ENCODE measurements around the gene CYSLTR1.
"Not testable (repeated sequence)": the region's sequence is repeated elsewhere in the genome, so short reads cannot be mapped to it uniquely, and the experiment has no call there.

Gene CYSLTR1

DNA sequence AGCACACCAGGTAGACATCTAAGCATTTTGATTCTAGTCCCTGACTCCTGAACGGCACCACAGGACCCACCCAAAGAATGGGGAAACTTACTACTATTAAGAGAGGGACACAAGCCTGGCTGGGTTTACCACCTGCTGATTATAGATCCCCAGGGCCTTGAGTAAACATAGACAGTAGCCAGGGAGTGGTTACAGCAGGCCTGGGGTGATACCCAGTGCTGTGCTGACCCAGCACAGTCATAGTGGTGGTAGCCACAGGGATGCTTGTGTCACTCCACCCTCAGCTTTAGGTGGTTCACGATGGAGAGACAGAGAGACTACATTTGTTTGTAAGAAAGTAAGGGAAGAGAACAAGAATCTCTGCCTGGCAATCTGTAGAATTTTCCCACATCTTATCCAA is 11.7 kb downstream of the CYSLTR1 start:
- 67% methylated on average over 1 of the region's 2 CpGs for WGBS (ENCODE audit: insufficient coverage)
- Histone ChIP-seq H3K27ac (ENCODE audit: insufficient read depth in 1 of 2, low read depth in 1 of 2, low read length in 2 of 2, poor library complexity in 1 of 2, severe bottlenecking in 2 of 2) (no peak overlapping the region), H3K36me3 (ENCODE audit: control insufficient read depth in 4 of 4, insufficient read depth in 4 of 4, low read length in 3 of 4) (peaks cover 0 to 3% (median 0%) of the 10 kb centered on the region in 4 experiments), H3K27me3 (replicated peaks in 2 of 5; ENCODE audit: control insufficient read depth in 4 of 5, insufficient read depth in 5 of 5, low read length in 4 of 5) (no peaks in the 10 kb centered on the region), H3K4me3 (ENCODE audit: control insufficient read depth in 1 of 7, extremely low read depth in 1 of 7, insufficient read depth in 4 of 7, low read depth in 2 of 7, low read length in 6 of 7) (no peak overlapping the region), H3K9me3 (ENCODE audit: control extremely low read depth in 1 of 5, control insufficient read depth in 4 of 5, insufficient read depth in 2 of 5, low read depth in 1 of 5, low read length in 4 of 5) (no peaks in the 10 kb centered on the region), H3K4me1 (ENCODE audit: control extremely low read depth in 1 of 4, control insufficient read depth in 4 of 4, insufficient read depth in 4 of 4, low read length in 3 of 4) (peaks cover 0 to 17% (median 6%) of the 10 kb centered on the region in 4 experiments)
- ChIA-PET CTCF (no interaction called here), POLR2A (no interaction called here)
- no peak for DNase-seq

- DNase-seq: peak in 2 of 3 donors; percentile 29 to 36
- no peak overlapping the region for H3K27ac ChIP-seq (ENCODE audit: insufficient read depth in 1 of 2, low read depth in 1 of 2, low read length in 2 of 2, poor library complexity in 1 of 2, severe bottlenecking in 2 of 2)
- H3K36me3 ChIP-seq (ENCODE audit: control insufficient read depth in 4 of 4, insufficient read depth in 4 of 4, low read length in 3 of 4): peaks cover 0 to 3% (median 0%) of the 10 kb centered on the region in 4 experiments
- WGBS (ENCODE audit: insufficient coverage): 11% methylated on average over 1 of the region's 2 CpGs
- no peaks in the 10 kb centered on the region for H3K9me3 ChIP-seq (ENCODE audit: control extremely low read depth in 1 of 5, control insufficient read depth in 4 of 5, insufficient read depth in 2 of 5, low read depth in 1 of 5, low read length in 4 of 5)
- H3K4me1 ChIP-seq (ENCODE audit: control extremely low read depth in 1 of 4, control insufficient read depth in 4 of 4, insufficient read depth in 4 of 4, low read length in 3 of 4): peaks cover 0 to 16% (median 6%) of the 10 kb centered on the region in 4 experiments
- no peaks in the 10 kb centered on the region for H3K27me3 ChIP-seq (replicated peaks in 2 of 5; ENCODE audit: control insufficient read depth in 4 of 5, insufficient read depth in 5 of 5, low read length in 4 of 5)
- ChIA-PET CTCF (no interaction called here), POLR2A (no interaction called here)
- no peak overlapping the region for H3K4me3 ChIP-seq (ENCODE audit: control insufficient read depth in 1 of 7, extremely low read depth in 1 of 7, insufficient read depth in 4 of 7, low read depth in 2 of 7, low read length in 6 of 7)
Observed at GRCh38 chrX:78314561-78314960, 12.8 kb downstream of the CYSLTR1 start.

GRCh38 chrX:78313526-78313925 is 13.9 kb downstream of the CYSLTR1 start:
- peaks cover 0 to 7% (median 0%) of the 10 kb centered on the region in 4 experiments for H3K36me3 ChIP-seq (ENCODE audit: control insufficient read depth in 4 of 4, insufficient read depth in 4 of 4, low read length in 3 of 4)
- no peak overlapping the region for H3K4me3 ChIP-seq (ENCODE audit: control insufficient read depth in 1 of 7, extremely low read depth in 1 of 7, insufficient read depth in 4 of 7, low read depth in 2 of 7, low read length in 6 of 7)
- peaks cover 0 to 16% (median 6%) of the 10 kb centered on the region in 4 experiments for H3K4me1 ChIP-seq (ENCODE audit: control extremely low read depth in 1 of 4, control insufficient read depth in 4 of 4, insufficient read depth in 4 of 4, low read length in 3 of 4)
- no peaks in the 10 kb centered on the region for H3K27me3 ChIP-seq (replicated peaks in 2 of 5; ENCODE audit: control insufficient read depth in 4 of 5, insufficient read depth in 5 of 5, low read length in 4 of 5)
- DNase-seq: no peak
- ChIA-PET POLR2A (no interaction called here), CTCF (no interaction called here)
- WGBS (ENCODE audit: insufficient coverage): 53% methylated on average over 3 of the region's 3 CpGs
- H3K9me3 ChIP-seq (ENCODE audit: control extremely low read depth in 1 of 5, control insufficient read depth in 4 of 5, insufficient read depth in 2 of 5, low read depth in 1 of 5, low read length in 4 of 5): no peaks in the 10 kb centered on the region
- H3K27ac ChIP-seq (ENCODE audit: insufficient read depth in 1 of 2, low read depth in 1 of 2, low read length in 2 of 2, poor library complexity in 1 of 2, severe bottlenecking in 2 of 2): no peak overlapping the region

- Histone ChIP-seq H3K27me3 (replicated peaks in 2 of 5; ENCODE audit: control insufficient read depth in 4 of 5, insufficient read depth in 5 of 5, low read length in 4 of 5) (no peaks in the 10 kb centered on the region), H3K27ac (ENCODE audit: insufficient read depth in 1 of 2, low read depth in 1 of 2, low read length in 2 of 2, poor library complexity in 1 of 2, severe bottlenecking in 2 of 2) (no peak overlapping the region), H3K36me3 (ENCODE audit: control insufficient read depth in 4 of 4, insufficient read depth in 4 of 4, low read length in 3 of 4) (peaks cover 0 to 12% (median 3%) of the 10 kb centered on the region in 4 experiments), H3K9me3 (ENCODE audit: control extremely low read depth in 1 of 5, control insufficient read depth in 4 of 5, insufficient read depth in 2 of 5, low read depth in 1 of 5, low read length in 4 of 5) (peaks cover 0 to 3% (median 2%) of the 10 kb centered on the region in 5 experiments), H3K4me1 (ENCODE audit: control extremely low read depth in 1 of 4, control insufficient read depth in 4 of 4, insufficient read depth in 4 of 4, low read length in 3 of 4) (no peaks in the 10 kb centered on the region), H3K4me3 (ENCODE audit: control insufficient read depth in 1 of 7, extremely low read depth in 1 of 7, insufficient read depth in 4 of 7, low read depth in 2 of 7, low read length in 6 of 7) (no peak overlapping the region)
- DNase-seq: no peak
- POLR2A ChIA-PET: no interaction called here
- CTCF ChIA-PET: no interaction called here
Observed at GRCh38 chrX:78307665-78308064, 19.7 kb downstream of the CYSLTR1 start.

GRCh38 chrX:78303086-78303485 is 24.3 kb downstream of the CYSLTR1 start:
- ChIA-PET POLR2A (no interaction called here), CTCF (no interaction called here)
- H3K27ac ChIP-seq (ENCODE audit: insufficient read depth in 1 of 2, low read depth in 1 of 2, low read length in 2 of 2, poor library complexity in 1 of 2, severe bottlenecking in 2 of 2): no peak overlapping the region
- H3K36me3 ChIP-seq (ENCODE audit: control insufficient read depth in 4 of 4, insufficient read depth in 4 of 4, low read length in 3 of 4): peaks cover 0 to 14% (median 7%) of the 10 kb centered on the region in 4 experiments
- H3K4me1 ChIP-seq (ENCODE audit: control extremely low read depth in 1 of 4, control insufficient read depth in 4 of 4, insufficient read depth in 4 of 4, low read length in 3 of 4): no peaks in the 10 kb centered on the region
- no peaks in the 10 kb centered on the region for H3K27me3 ChIP-seq (replicated peaks in 2 of 5; ENCODE audit: control insufficient read depth in 4 of 5, insufficient read depth in 5 of 5, low read length in 4 of 5)
- peaks cover 3 to 22% (median 17%) of the 10 kb centered on the region in 5 experiments for H3K9me3 ChIP-seq (ENCODE audit: control extremely low read depth in 1 of 5, control insufficient read depth in 4 of 5, insufficient read depth in 2 of 5, low read depth in 1 of 5, low read length in 4 of 5)
- DNase-seq: no peak
- no peak overlapping the region for H3K4me3 ChIP-seq (ENCODE audit: control insufficient read depth in 1 of 7, extremely low read depth in 1 of 7, insufficient read depth in 4 of 7, low read depth in 2 of 7, low read length in 6 of 7)
- WGBS (ENCODE audit: insufficient coverage): no CpG with 5 or more reads among the region's 2 CpGs

- CTCF ChIA-PET: interaction anchor here (1.1 kb wide), 1 partner anchor 31 kb away, joined by 3 read pairs; no protein-coding TSS in a partner anchor
- H3K4me3 ChIP-seq (ENCODE audit: control insufficient read depth in 1 of 7, extremely low read depth in 1 of 7, insufficient read depth in 4 of 7, low read depth in 2 of 7, low read length in 6 of 7); POLR2A ChIA-PET; H3K27me3 ChIP-seq (replicated peaks in 2 of 5; ENCODE audit: control insufficient read depth in 4 of 5, insufficient read depth in 5 of 5, low read length in 4 of 5); H3K4me1 ChIP-seq (ENCODE audit: control extremely low read depth in 1 of 4, control insufficient read depth in 4 of 4, insufficient read depth in 4 of 4, low read length in 3 of 4); H3K27ac ChIP-seq (ENCODE audit: insufficient read depth in 1 of 2, low read depth in 1 of 2, low read length in 2 of 2, poor library complexity in 1 of 2, severe bottlenecking in 2 of 2); DNase-seq: not testable (repeated sequence)
- Histone ChIP-seq H3K9me3 (ENCODE audit: control extremely low read depth in 1 of 5, control insufficient read depth in 4 of 5, insufficient read depth in 2 of 5, low read depth in 1 of 5, low read length in 4 of 5) (peaks cover 3 to 22% (median 17%) of the 10 kb centered on the region in 5 experiments), H3K36me3 (ENCODE audit: control insufficient read depth in 4 of 4, insufficient read depth in 4 of 4, low read length in 3 of 4) (peaks cover 0 to 14% (median 5%) of the 10 kb centered on the region in 4 experiments)
- 82% methylated on average over 1 of the region's 1 CpG for WGBS (ENCODE audit: insufficient coverage)
Observed at GRCh38 chrX:78300933-78301332, 26.5 kb downstream of the CYSLTR1 start.

DNA sequence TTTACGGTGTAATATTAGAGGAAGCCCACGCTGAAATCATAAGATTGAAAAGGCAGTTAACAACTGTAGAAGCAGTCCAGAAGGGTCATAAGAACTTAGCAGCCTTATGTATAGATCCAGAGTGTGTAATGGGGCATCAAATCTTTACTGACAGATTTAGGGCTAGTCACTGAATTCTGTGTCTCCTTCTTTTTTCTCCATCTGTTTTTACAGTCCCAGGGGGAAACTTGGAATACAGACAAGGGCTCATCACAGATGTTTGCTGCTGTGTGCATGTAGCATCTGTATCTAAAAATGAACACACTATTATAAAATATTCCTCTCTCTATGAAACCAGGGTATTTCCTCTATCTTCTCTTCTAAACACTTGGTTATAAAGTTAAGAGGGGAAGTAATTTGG is 43.9 kb downstream of the CYSLTR1 start:
- Histone ChIP-seq H3K4me1 (ENCODE audit: control extremely low read depth in 1 of 4, control insufficient read depth in 4 of 4, insufficient read depth in 4 of 4, low read length in 3 of 4) (no peaks in the 10 kb centered on the region), H3K36me3 (ENCODE audit: control insufficient read depth in 4 of 4, insufficient read depth in 4 of 4, low read length in 3 of 4) (peaks cover 0 to 11% (median 3%) of the 10 kb centered on the region in 4 experiments), H3K27me3 (replicated peaks in 2 of 5; ENCODE audit: control insufficient read depth in 4 of 5, insufficient read depth in 5 of 5, low read length in 4 of 5) (no peaks in the 10 kb centered on the region), H3K4me3 (ENCODE audit: control insufficient read depth in 1 of 7, extremely low read depth in 1 of 7, insufficient read depth in 4 of 7, low read depth in 2 of 7, low read length in 6 of 7) (no peak overlapping the region), H3K27ac (ENCODE audit: insufficient read depth in 1 of 2, low read depth in 1 of 2, low read length in 2 of 2, poor library complexity in 1 of 2, severe bottlenecking in 2 of 2) (no peak overlapping the region), H3K9me3 (ENCODE audit: control extremely low read depth in 1 of 5, control insufficient read depth in 4 of 5, insufficient read depth in 2 of 5, low read depth in 1 of 5, low read length in 4 of 5) (peaks cover 1 to 7% (median 4%) of the 10 kb centered on the region in 5 experiments)
- ChIA-PET POLR2A (no interaction called here), CTCF (no interaction called here)
- no peak for DNase-seq
- WGBS (ENCODE audit: insufficient coverage): 40% methylated on average over 1 of the region's 2 CpGs
